ENCODE results near the gene IL4I1. TPM values are rescaled to one million over a fixed set of nuclear protein-coding genes. Genes with fewer than 3 reads are reported as not detected.

The IL4I1 gene
- total RNA-seq, 1 experiment from 2014 or later: 1.3 TPM

GRCh38 chr19:49904136-49904535 is 7.4 kb upstream of the IL4I1 start:
- Histone ChIP-seq H3K27me3 (replicated peaks; ENCODE audit: insufficient read depth, low read depth, low read length, poor library complexity) (no peaks in the 10 kb centered on the region), H3K36me3 (ENCODE audit: insufficient read depth, low read length, poor library complexity, severe bottlenecking) (peaks cover 28% of the 10 kb centered on the region), H3K4me1 (ENCODE audit: insufficient read depth, low read length, poor library complexity, severe bottlenecking) (no peaks in the 10 kb centered on the region), H3K9me3 (ENCODE audit: low read depth, low read length, poor library complexity, severe bottlenecking) (no peaks in the 10 kb centered on the region), H3K27ac (ENCODE audit: low read depth, low read length, poor library complexity, severe bottlenecking) (no peak overlapping the region), H3K4me3 (ENCODE audit: low read depth, low read length, poor library complexity, severe bottlenecking) (no peak overlapping the region)
- TF ChIP-seq EZH2 (IDR thresholded peaks at IDR 0.05; ENCODE audit: borderline replicate concordance, low read depth, low read length, poor library complexity, severe bottlenecking) (no peak), CTCF (conservative IDR thresholded peaks at IDR 0.05; ENCODE audit: low read depth, low read length) (no peak)
- no TSS peak for BruUV-seq (replicated peaks)
- no peak for DNase-seq (ENCODE audit: low spot score)
- POLR2A ChIA-PET (ENCODE audit: low non-redundant PET): no interaction called here
- intact Hi-C loops (cut with micrococcal nuclease; ENCODE audit: unreplicated experiment): no loop called here
- CTCF ChIA-PET: no interaction called here

- CTCF ChIA-PET: no interaction called here
- no peaks in the 10 kb centered on the region for H3K27me3 ChIP-seq (replicated peaks; ENCODE audit: insufficient read depth, low read depth, low read length, poor library complexity)
- H3K4me3 ChIP-seq (ENCODE audit: low read depth, low read length, poor library complexity, severe bottlenecking): no peak overlapping the region
- DNase-seq (ENCODE audit: low spot score): no peak
- H3K36me3 ChIP-seq (ENCODE audit: insufficient read depth, low read length, poor library complexity, severe bottlenecking): no peaks in the 10 kb centered on the region
- no peak for TF ChIP-seq CTCF (conservative IDR thresholded peaks at IDR 0.05; ENCODE audit: low read depth, low read length)
- TF ChIP-seq EZH2 (IDR thresholded peaks at IDR 0.05; ENCODE audit: borderline replicate concordance, low read depth, low read length, poor library complexity, severe bottlenecking): no peak
- H3K9me3 ChIP-seq (ENCODE audit: low read depth, low read length, poor library complexity, severe bottlenecking): no peaks in the 10 kb centered on the region
- POLR2A ChIA-PET (ENCODE audit: low non-redundant PET): no interaction called here
- no TSS peak for BruUV-seq (replicated peaks)
- H3K27ac ChIP-seq (ENCODE audit: low read depth, low read length, poor library complexity, severe bottlenecking): no peak overlapping the region
- intact Hi-C loops (cut with micrococcal nuclease; ENCODE audit: unreplicated experiment): no loop called here
- H3K4me1 ChIP-seq (ENCODE audit: insufficient read depth, low read length, poor library complexity, severe bottlenecking): no peaks in the 10 kb centered on the region
Observed at GRCh38 chr19:49895566-49896297, 955 bp downstream of the IL4I1 start.

- ChIA-PET POLR2A (ENCODE audit: low non-redundant PET) (no interaction called here), CTCF (no interaction called here)
- Histone ChIP-seq H3K9me3 (ENCODE audit: low read depth, low read length, poor library complexity, severe bottlenecking) (no peaks in the 10 kb centered on the region), H3K4me1 (ENCODE audit: insufficient read depth, low read length, poor library complexity, severe bottlenecking) (no peaks in the 10 kb centered on the region), H3K36me3 (ENCODE audit: insufficient read depth, low read length, poor library complexity, severe bottlenecking) (no peaks in the 10 kb centered on the region), H3K4me3 (ENCODE audit: low read depth, low read length, poor library complexity, severe bottlenecking) (no peak overlapping the region), H3K27me3 (replicated peaks; ENCODE audit: insufficient read depth, low read depth, low read length, poor library complexity) (no peaks in the 10 kb centered on the region), H3K27ac (ENCODE audit: low read depth, low read length, poor library complexity, severe bottlenecking) (no peak overlapping the region)
- no peak for TF ChIP-seq EZH2 (IDR thresholded peaks at IDR 0.05; ENCODE audit: borderline replicate concordance, low read depth, low read length, poor library complexity, severe bottlenecking)
- no peak for TF ChIP-seq CTCF (conservative IDR thresholded peaks at IDR 0.05; ENCODE audit: low read depth, low read length)
- BruUV-seq (replicated peaks): no TSS peak
- intact Hi-C loops (cut with micrococcal nuclease; ENCODE audit: unreplicated experiment): no loop called here
- DNase-seq (ENCODE audit: low spot score): no peak
Observed at GRCh38 chr19:49894879-49895565, 1.7 kb downstream of the IL4I1 start.

All from A673 (cell line).